CD14-positive monocyte (primary cell): ENCODE measurements around the gene SIDT2. TPM values are rescaled to one million over a fixed set of nuclear protein-coding genes. Genes with fewer than 3 reads are reported as not detected.

Experiments used
- DNase-seq, 3 donors: peaks; one replicate each; pipeline ENCODE4 v3.0.0-alpha.2; 2011 to 2022
- H2AFZ ChIP-seq: 2 replicates; pipeline ENCODE4 v1.6.0; 2012; ENCODE audit warnings: mild to moderate bottlenecking, low read depth, low read length, inconsistent platforms; ENCODE audit not compliant: insufficient read depth, poor library complexity, severe bottlenecking
- H3K27ac ChIP-seq, 2 donors: 1 replicate in 1 of 2; 2 replicates in 1 of 2; pipeline ENCODE4 v1.5.1; 2012 to 2013; ENCODE audit warnings: low read length in 2 of 2, control low read depth in 1 of 2, inconsistent platforms in 1 of 2, low read depth in 1 of 2, mild to moderate bottlenecking in 1 of 2
- H3K27me3 ChIP-seq, 2 donors: one replicate each; pipeline versions ENCODE4 v1.6.0 to v1.6.1; 2011 to 2013; ENCODE audit warnings: low read length in 2 of 2; ENCODE audit not compliant: control insufficient read depth in 2 of 2, insufficient read depth in 2 of 2
- H3K36me3 ChIP-seq, 2 donors: replicated peaks in 1 of 2; 1 replicate in 1 of 2; 2 replicates in 1 of 2; pipeline versions ENCODE4 v1.5.1 to v1.6.1; 2012 to 2013; ENCODE audit warnings: low read length in 2 of 2, control low read depth in 1 of 2, inconsistent platforms in 1 of 2, mild to moderate bottlenecking in 1 of 2; ENCODE audit not compliant: insufficient read depth in 2 of 2, control insufficient read depth in 1 of 2
- H3K4me1 ChIP-seq, 2 donors: 1 replicate in 1 of 2; 2 replicates in 1 of 2; pipeline versions ENCODE4 v1.5.1 to v1.6.1; 2012 to 2013; ENCODE audit warnings: low read length in 2 of 2, control low read depth in 1 of 2, inconsistent platforms in 1 of 2, mild to moderate bottlenecking in 1 of 2, moderate library complexity in 1 of 2; ENCODE audit not compliant: insufficient read depth in 2 of 2, control insufficient read depth in 1 of 2
- H3K4me2 ChIP-seq: replicated peaks from 2 replicates; pipeline ENCODE3; 2012; ENCODE audit warnings: low read length, moderate library complexity, mild to moderate bottlenecking; ENCODE audit not compliant: poor library complexity, severe bottlenecking; ENCODE audit errors: extremely low read depth
- H3K4me3 ChIP-seq, 3 experiments: fragments of 200-600 bp in 1 of 3; sonication (generic) in 1 of 3; replicated peaks in 1 of 3; 1 replicate in 2 of 3; 2 replicates in 1 of 3; pipeline ENCODE4 v1.5.1; 2011 to 2013; ENCODE audit warnings: low read length in 3 of 3, mild to moderate bottlenecking in 3 of 3, control low read depth in 2 of 3, low read depth in 2 of 3, inconsistent platforms in 1 of 3, moderate library complexity in 1 of 3
- H3K79me2 ChIP-seq: 2 replicates; pipeline ENCODE4 v1.6.0; 2012; ENCODE audit warnings: mild to moderate bottlenecking, control low read depth, inconsistent platforms, low read length, moderate library complexity; ENCODE audit not compliant: insufficient read depth
- H3K9ac ChIP-seq: 2 replicates; pipeline ENCODE4 v1.6.0; 2017; ENCODE audit warnings: low read length, mild to moderate bottlenecking; ENCODE audit not compliant: insufficient read depth, poor library complexity, severe bottlenecking
- H3K9me3 ChIP-seq, 2 donors: replicated peaks in 1 of 2; 1 replicate in 1 of 2; 2 replicates in 1 of 2; pipeline versions ENCODE4 v1.5.1 to v1.6.1; 2012 to 2013; ENCODE audit warnings: low read length in 2 of 2, control low read depth in 1 of 2; ENCODE audit not compliant: control insufficient read depth in 1 of 2, insufficient read depth in 1 of 2
- H4K20me1 ChIP-seq: 2 replicates; pipeline ENCODE4 v1.6.0; 2012; ENCODE audit warnings: mild to moderate bottlenecking, low read length, control low read depth, moderate library complexity; ENCODE audit not compliant: insufficient read depth
- H3K27ac Mint-ChIP-seq, 7 donors: one replicate each; pipeline ENCODE4 v1.8.0; 2020; ENCODE audit warnings: mild to moderate bottlenecking in 7 of 7, mixed read lengths in 7 of 7, moderate library complexity in 6 of 7, inconsistent platforms in 2 of 7
- H3K27me3 Mint-ChIP-seq, 3 donors: one replicate each; pipeline ENCODE4 v1.8.0; 2021 to 2022; ENCODE audit warnings: low read depth in 3 of 3, mild to moderate bottlenecking in 3 of 3, mixed read lengths in 3 of 3, moderate library complexity in 3 of 3, inconsistent platforms in 1 of 3
- H3K36me3 Mint-ChIP-seq, 2 donors: one replicate each; pipeline ENCODE4 v1.8.0; 2020; ENCODE audit warnings: mixed read lengths in 2 of 2, inconsistent platforms in 1 of 2, mild to moderate bottlenecking in 1 of 2
- H3K4me1 Mint-ChIP-seq: one replicate; pipeline ENCODE4 v1.8.0; 2020; ENCODE audit warnings: mild to moderate bottlenecking, mixed read lengths
- H3K4me3 Mint-ChIP-seq, 2 donors: one replicate each; pipeline ENCODE4 v1.8.0; 2020; ENCODE audit warnings: mild to moderate bottlenecking in 2 of 2, mixed read lengths in 2 of 2, moderate library complexity in 1 of 2
- H3K9me3 Mint-ChIP-seq, 7 donors: one replicate each; pipeline ENCODE4 v1.8.0; 2020 to 2022; ENCODE audit warnings: mixed read lengths in 7 of 7, mild to moderate bottlenecking in 6 of 7, moderate library complexity in 6 of 7, inconsistent platforms in 2 of 7
- CTCF ChIP-seq: fragments of 200-600 bp; IDR thresholded peaks from one replicate; pipeline ENCODE4 v1.8.0; 2022; ENCODE audit warnings: antibody characterized with exemption, mild to moderate bottlenecking
- WGBS: methylation state at CpG from one replicate; pipeline ENCODE4 v1.1.5; 2013; ENCODE audit warnings: missing lambda C conversion rate; ENCODE audit not compliant: insufficient coverage; 5-methylcytosine and 5-hydroxymethylcytosine counted together
- intact Hi-C, 2 donors: fragments of 100-400 bp; cut with micrococcal nuclease; formaldehyde crosslinking; loops; one replicate each; pipeline versions ENCODE4 v1.15.0 to v1.15.1; 2023
- polyA plus RNA-seq, 3 donors: library from polyadenylated mRNA; depleted of rRNA in 1 of 3; unstranded in 2 of 3; stranded (reverse) in 1 of 3; fragments of 300-500 nt in 2 of 3; fragments of >200 nt in 1 of 3; fragmentation: Illumina TruSeq in 2 of 3; gene quantifications; 1 replicate in 2 of 3; 2 replicates in 1 of 3; pipeline ENCODE4 v1.2.3, GENCODE V29; 2012 to 2021

Gene SIDT2
- polyA plus RNA-seq, 3 donors = 21.8 to 177 (median 41.8) TPM

GRCh38 chr11:117232911-117233409 lies 54.4 kb downstream of the SIDT2 start:
- Histone ChIP-seq H4K20me1 (peaks cover 16% of the 10 kb centered on the region), H3K36me3 (peaks cover 23 to 27% of the 10 kb centered on the region in 2 donors), H2AFZ (peak overlapping the region; percentile 93), H3K9me3 (no peaks in the 10 kb centered on the region), H3K79me2 (peaks cover 57% of the 10 kb centered on the region), H3K4me2 (peak overlapping the region; percentile 95), H3K4me3 (peak overlapping the region; percentile 64 to 96 (median 68)), H3K27me3 (no peaks in the 10 kb centered on the region), H3K27ac (peak overlapping the region in 1 of 2 donors; percentile 56), H3K4me1 (peaks cover 21 to 26% of the 10 kb centered on the region in 2 donors), H3K9ac (peak overlapping the region; percentile 86)
- Mint-ChIP-seq H3K4me1 (peaks cover 34% of the 10 kb centered on the region), H3K9me3 (no peaks in the 10 kb centered on the region), H3K27ac (peak overlapping the region; percentile 40 to 83 (median 72)), H3K27me3 (peaks cover 0 to 2% (median 0%) of the 10 kb centered on the region in 3 donors), H3K4me3 (peak overlapping the region; percentile 87 to 90), H3K36me3 (peaks cover 28 to 38% of the 10 kb centered on the region in 2 donors)
- 0% methylated on average over 22 of the region's 27 CpGs for WGBS
- TF ChIP-seq CTCF = no peak
- no peak for DNase-seq
- intact Hi-C loops = loop anchor here (5.0 kb wide), 2 partner anchors 446 to 461 kb away; partner anchors contain the start of genes BUD13 (in 1 of the 2) and ZPR1 (in 1 of the 2)

- H3K27ac Mint-ChIP-seq = no peak overlapping the region
- no peak for DNase-seq
- peaks cover 12% of the 10 kb centered on the region for H3K4me1 Mint-ChIP-seq
- Histone ChIP-seq H3K4me2 (no peak overlapping the region), H3K9me3 (no peaks in the 10 kb centered on the region), H3K27me3 (no peaks in the 10 kb centered on the region), H3K27ac (no peak overlapping the region), H3K79me2 (peaks cover 19% of the 10 kb centered on the region), H3K9ac (no peak overlapping the region), H3K4me3 (no peak overlapping the region), H3K36me3 (peaks cover 16 to 47% of the 10 kb centered on the region in 2 donors), H2AFZ (no peak overlapping the region), H4K20me1 (no peaks in the 10 kb centered on the region), H3K4me1 (peaks cover 3 to 4% of the 10 kb centered on the region in 2 donors)
- H3K4me3 Mint-ChIP-seq = no peak overlapping the region
- intact Hi-C loops = no loop called here
- peaks cover 34 to 56% of the 10 kb centered on the region in 2 donors for H3K36me3 Mint-ChIP-seq
- no peaks in the 10 kb centered on the region for H3K9me3 Mint-ChIP-seq
- TF ChIP-seq CTCF = no peak
- WGBS = 100% methylated on average over 2 of the region's 5 CpGs
- H3K27me3 Mint-ChIP-seq = peaks cover 0 to 2% (median 0%) of the 10 kb centered on the region in 3 donors
Observed at GRCh38 chr11:117238221-117238620, 59.7 kb downstream of the SIDT2 start.
